ENCODE results near the gene CLCN3.
"Not testable (repeated sequence)": the region's sequence is repeated elsewhere in the genome, so short reads cannot be mapped to it uniquely, and the experiment has no call there.

The CLCN3 gene

GRCh38 chr4:169619958-169620879, at the start of gene CLCN3:
TSS of gene CLCN3 (plus strand) at chr4:169620578. CDS start at chr4:169635929, 15,351 bp downstream.
- DNase-seq (ENCODE audit: low read depth, low spot score): peak; percentile 99

- not testable (repeated sequence) for DNase-seq (ENCODE audit: low read depth, low spot score)
Measured at GRCh38 chr4:169571012-169571411, 49.4 kb upstream of the CLCN3 start.

GRCh38 chr4:169571435-169571834, 48.9 kb upstream of the CLCN3 start:
- no peak for DNase-seq (ENCODE audit: low read depth, low spot score)

- DNase-seq (ENCODE audit: low read depth, low spot score): no peak
Measured at GRCh38 chr4:169573889-169574288, 46.5 kb upstream of the CLCN3 start.

GRCh38 chr4:169582203-169582602, 38.2 kb upstream of the CLCN3 start:
- no peak for DNase-seq (ENCODE audit: low read depth, low spot score)

GRCh38 chr4:169582706-169583105, 37.7 kb upstream of the CLCN3 start:
- peak; percentile 34 for DNase-seq (ENCODE audit: low read depth, low spot score)

- peak; percentile 19 for DNase-seq (ENCODE audit: low read depth, low spot score)
Measured at GRCh38 chr4:169583563-169583962, 36.8 kb upstream of the CLCN3 start.

GRCh38 chr4:169593050-169593560, 27.3 kb upstream of the CLCN3 start:
- no peak for DNase-seq (ENCODE audit: low read depth, low spot score)

GRCh38 chr4:169594560-169595195, 25.7 kb upstream of the CLCN3 start:
- peak; percentile 16 for DNase-seq (ENCODE audit: low read depth, low spot score)

GRCh38 chr4:169601016-169601771, 19.2 kb upstream of the CLCN3 start:
- DNase-seq (ENCODE audit: low read depth, low spot score): no peak

- DNase-seq (ENCODE audit: low read depth, low spot score): no peak
Measured at GRCh38 chr4:169603312-169603711, 17.1 kb upstream of the CLCN3 start.

GRCh38 chr4:169604131-169604900, 16.1 kb upstream of the CLCN3 start:
- DNase-seq (ENCODE audit: low read depth, low spot score): peak; percentile 81

GRCh38 chr4:169604903-169605331, 15.5 kb upstream of the CLCN3 start:
- no peak for DNase-seq (ENCODE audit: low read depth, low spot score)

- peak; percentile 19 for DNase-seq (ENCODE audit: low read depth, low spot score)
Measured at GRCh38 chr4:169611157-169611556, 9.2 kb upstream of the CLCN3 start.

GRCh38 chr4:169611991-169612870, 8.1 kb upstream of the CLCN3 start, which contains the start of gene NEK1:
TSS of gene NEK1 (minus strand) at chr4:169612583. CDS start at chr4:169602630, 9,953 bp downstream.
- DNase-seq (ENCODE audit: low read depth, low spot score): peak; percentile 96

- DNase-seq (ENCODE audit: low read depth, low spot score): peak; percentile 87
Measured at GRCh38 chr4:169612871-169613859, 7.2 kb upstream of the CLCN3 start.

GRCh38 chr4:169615467-169616106, 4.8 kb upstream of the CLCN3 start:
- peak; percentile 28 for DNase-seq (ENCODE audit: low read depth, low spot score)

- DNase-seq (ENCODE audit: low read depth, low spot score): no peak
Measured at GRCh38 chr4:169616846-169617245, 3.5 kb upstream of the CLCN3 start.

All from astrocyte of the hippocampus (primary cell).